GM21367 (cell line): ENCODE data around the gene CFAP74.

Experiments
- ATAC-seq: cut with Tn5 transposase; IDR thresholded peaks from one replicate; pipeline ENCODE4 v1.9.1; 2021; ENCODE audit not compliant: unreplicated experiment

The CFAP74 gene

DNA sequence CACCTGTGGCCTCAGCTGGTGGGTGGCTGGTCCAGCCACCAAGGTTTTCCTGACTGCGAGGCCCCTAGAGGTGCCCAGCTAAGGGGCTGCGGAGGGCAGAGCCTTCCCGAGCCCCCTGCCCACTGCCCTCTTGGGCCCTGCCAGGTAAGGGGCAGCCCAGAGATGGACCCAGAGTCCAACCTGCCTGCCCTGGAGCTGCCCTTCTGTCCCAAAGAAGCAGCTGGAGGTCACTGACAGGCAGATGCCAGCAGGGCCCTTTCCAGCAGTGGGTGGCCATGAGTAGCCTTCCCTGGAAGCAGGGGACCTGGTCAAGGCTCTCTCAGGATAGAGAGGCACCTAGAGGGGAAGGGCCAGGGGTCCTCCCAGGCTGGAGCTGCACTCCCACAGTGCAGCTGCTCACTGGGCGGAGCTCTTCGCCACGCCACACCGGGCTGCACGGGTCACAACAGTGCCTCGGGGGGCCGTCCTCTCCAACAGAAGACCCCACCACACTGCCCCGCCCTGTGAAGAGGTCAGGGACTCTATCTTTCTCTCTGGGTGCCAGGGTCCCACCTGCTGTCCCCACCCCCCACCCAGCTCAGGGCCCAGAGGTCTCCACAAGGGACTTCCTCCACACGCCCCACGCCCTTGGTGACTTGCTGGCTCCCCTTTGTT lies 101.8 kb downstream of the CFAP74 start:
- ATAC-seq: no peak

DNA sequence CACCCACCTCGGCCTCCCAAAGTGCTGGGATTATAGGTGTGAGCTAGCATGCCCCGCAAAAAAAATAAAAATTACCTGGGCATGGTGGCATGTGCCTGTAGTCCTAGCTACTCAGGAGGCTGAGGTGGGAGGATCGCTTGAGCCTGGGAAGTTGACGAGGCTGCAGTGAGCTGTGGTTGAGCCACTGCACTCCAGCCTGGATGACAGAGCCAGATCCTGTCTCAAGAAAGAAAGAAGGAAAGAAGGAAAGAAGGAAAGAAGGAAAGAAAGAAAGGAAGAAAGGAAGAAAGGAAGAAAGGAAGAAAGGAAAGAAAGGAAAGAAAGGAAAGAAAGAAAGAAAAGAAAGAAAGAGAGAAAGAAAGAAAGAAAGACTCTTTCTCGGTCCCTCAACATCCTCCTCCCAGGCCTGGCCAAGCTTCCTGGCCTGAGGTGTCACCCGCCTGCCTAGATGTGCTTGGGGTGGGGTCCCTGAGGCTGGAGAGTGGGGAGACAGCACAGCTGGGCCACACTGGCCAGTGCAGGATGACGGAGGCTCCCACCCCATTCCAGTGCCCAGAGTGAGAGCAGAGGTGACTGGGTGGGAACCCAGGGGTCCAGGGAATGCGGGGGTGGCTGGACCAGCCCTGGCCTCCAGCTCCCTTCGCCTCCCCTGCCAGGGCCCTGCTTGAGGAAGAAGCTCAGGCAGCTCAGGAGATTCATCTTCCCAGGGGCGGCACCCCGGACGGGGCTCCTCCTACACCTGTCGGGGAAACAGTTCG lies 102.5 kb downstream of the CFAP74 start:
- ATAC-seq: no peak

GRCh38 chr1:1899967-1900327 lies 103.6 kb downstream of the CFAP74 start:
- ATAC-seq: no peak

DNA sequence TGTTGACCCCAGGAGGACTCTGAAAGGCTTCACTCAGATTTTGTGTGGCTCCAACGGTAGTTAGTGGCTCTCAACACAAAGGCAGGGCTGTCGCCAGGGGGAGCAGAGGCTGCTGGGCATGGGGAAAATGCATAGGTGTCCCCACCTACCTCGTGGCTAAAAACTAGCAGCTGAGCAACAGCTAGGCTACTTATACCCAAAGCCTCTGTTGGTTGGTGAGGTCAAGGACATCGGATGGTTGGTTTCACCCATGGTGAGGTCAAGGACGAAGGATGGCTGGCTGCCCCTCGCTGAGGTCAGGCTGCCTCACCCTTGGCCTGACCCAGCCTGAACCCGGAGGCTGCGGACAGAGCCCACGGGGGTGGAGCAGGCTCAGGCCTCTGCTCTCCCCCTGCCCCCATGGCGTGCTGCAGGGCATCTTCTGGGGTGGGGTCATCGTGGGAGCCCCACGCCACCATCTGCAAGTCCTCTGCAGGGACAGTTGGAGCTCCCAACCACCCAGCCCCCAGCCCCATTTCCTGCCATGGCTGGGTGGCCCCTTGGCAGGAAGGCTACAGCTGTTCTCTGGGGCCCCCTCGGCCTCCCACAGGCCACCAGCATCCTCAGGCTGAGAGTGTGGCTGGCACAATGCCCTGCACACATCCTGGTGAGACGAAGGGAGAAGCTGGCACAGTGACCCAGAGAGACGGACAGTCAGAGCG lies 104.2 kb downstream of the CFAP74 start:
- ATAC-seq: no peak

DNA sequence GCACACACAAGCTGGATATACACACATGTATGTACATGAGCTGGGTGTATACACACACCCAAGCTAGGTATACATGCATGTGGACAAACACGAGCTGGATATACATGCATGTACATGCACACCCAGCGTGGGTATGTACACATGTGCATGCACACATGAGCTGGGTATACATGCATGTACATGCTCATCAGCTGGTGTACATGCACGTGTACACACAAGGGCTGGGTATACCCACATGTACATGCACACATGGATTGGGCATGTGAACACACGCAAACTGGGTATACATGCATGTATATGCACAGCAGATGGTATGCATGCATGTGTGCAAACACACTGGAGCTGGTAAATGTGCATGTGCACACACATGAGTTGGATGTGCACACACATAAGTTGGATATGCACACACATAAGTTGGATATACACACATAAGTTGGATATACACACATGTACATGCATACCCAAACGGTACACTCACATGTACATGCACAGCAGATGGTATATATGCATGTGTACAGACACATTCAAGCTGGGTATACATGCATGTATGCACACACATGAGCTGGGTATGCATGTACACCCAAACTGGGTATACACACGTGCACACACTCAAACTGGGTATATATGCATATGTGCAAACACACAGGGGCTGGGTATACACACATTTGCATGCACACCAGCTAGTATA lies 105.2 kb downstream of the CFAP74 start:
- ATAC-seq: no peak

DNA sequence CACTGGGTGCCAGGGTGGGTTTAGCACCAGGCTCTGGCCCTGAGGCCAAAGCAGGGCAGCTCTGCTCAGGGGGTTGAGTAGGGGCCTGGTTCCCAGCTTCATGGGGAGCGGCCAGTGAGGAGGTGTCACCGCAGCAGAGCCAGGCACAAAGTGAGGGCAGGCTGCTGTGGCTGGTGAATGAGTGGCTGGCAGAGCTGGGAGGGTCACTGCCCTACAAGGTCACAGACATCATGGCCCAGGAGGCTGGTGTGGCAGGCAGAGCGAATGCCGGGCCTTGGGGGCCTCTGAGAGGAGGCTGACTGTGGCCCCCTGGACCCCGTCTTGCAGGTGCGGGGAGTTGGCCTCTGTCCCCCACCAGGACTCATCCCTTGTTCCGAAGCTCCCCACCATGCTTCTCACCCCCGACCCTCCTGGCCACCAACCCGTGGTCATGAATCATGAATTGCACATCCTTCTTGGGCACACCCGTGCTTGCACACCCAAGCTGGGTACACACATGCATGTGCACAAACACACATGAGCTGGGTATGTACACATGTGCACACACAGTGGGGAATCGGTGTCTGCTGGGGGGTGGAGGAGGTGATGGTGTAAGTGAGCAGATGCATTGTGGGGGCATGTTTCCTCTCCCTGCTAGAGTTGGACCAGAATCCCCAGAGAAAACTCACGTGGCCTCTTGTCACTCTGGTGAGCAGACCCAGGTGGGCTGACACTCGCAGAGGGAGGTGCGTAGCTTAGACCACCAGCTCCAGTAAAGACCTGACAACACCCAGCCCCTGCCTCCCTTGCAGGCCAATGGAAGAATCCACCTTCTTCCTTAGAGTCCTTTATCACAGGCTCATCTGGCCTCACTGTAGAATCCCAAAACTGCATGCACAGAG lies 107.9 kb downstream of the CFAP74 start:
- ATAC-seq: no peak

GRCh38 chr1:1895060-1895418 lies 108.5 kb downstream of the CFAP74 start:
- ATAC-seq: no peak

DNA sequence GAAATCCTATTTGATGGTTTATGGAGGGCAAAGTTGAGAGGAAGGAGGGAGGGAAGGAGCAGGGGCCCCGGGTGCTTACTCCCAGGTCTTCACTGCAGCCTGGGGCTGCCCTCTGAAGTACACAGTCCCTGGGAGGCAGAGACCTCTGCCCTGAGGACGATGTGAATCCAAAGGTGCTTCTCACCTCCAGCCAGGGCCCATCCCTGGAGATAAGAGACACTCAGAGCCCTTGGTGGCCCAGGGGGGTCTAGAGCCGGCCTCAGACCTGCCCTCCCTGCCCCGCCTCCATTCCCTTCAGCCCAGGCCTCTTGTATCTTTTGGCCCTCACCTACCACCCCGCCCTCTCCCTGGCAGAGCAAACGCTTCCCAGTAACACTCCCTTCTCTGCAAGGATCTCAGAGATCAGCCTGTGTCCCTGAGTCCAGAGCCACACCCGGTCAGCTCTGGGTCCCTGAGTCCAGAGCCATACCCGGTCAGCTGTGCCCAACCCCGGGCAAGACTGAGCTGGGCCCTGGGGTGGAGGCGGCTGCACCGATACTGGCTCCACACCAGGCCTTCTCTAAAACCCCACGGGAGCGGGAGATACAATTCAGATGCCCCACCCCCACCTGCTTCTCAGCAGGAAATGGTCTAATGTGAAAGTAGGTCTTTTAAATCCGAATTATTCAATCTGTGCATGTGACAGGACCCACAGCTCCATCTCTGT lies 109.1 kb downstream of the CFAP74 start:
- no peak for ATAC-seq

- no peak for ATAC-seq
Measured at GRCh38 chr1:1893997-1894353, 109.6 kb downstream of the CFAP74 start.

DNA sequence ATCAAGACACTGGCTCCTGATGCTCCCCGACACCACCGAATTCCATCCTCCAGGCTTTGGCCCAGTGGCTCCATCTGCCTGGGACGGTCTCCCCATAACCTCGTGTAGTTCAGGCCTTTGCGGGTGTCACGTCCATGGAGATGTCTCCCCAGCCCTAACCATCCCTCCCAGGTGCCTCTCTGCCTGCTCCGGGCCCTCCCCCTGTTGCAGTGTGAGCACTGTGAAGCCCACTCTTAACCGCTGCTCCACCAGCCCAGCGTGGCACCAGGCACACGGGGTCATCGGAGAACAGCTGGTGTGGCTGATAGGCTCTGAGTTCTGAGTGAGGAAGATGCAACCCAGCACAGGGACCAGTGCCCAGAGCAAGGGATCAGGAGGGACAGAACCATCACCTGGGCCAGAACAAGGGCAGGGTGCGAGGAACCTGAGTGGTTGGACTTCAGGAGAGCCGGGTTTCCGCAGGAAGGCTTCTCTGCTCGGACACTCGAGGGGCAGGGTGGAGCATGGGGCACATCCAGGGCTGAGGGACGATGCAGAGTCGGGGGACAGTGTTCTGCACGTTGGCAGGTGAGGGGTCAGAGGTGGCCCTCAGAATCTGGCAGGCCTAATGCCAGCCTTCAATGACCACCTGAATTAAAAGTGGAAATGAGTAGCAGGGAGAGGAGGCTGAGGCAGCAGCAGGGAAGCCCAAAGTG lies 110.1 kb downstream of the CFAP74 start:
- ATAC-seq: no peak

DNA sequence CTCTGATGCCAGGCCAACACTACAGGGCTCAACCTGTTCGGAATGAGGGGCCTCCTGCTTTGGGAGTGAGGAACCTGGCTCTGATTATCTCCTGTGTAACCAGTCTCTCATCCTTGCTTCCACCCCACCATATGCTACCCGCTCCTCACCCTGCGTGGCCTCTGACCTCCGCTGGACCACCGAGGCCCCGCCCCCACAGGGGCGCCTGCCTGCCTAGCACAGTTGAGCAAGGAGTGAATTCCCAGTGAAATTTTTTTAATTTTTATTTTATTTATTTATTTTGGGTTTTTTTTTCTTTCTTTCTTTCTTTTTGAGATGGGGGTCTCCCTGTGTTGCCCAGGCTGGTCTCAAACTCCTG lies 110.8 kb downstream of the CFAP74 start:
- ATAC-seq: no peak

DNA sequence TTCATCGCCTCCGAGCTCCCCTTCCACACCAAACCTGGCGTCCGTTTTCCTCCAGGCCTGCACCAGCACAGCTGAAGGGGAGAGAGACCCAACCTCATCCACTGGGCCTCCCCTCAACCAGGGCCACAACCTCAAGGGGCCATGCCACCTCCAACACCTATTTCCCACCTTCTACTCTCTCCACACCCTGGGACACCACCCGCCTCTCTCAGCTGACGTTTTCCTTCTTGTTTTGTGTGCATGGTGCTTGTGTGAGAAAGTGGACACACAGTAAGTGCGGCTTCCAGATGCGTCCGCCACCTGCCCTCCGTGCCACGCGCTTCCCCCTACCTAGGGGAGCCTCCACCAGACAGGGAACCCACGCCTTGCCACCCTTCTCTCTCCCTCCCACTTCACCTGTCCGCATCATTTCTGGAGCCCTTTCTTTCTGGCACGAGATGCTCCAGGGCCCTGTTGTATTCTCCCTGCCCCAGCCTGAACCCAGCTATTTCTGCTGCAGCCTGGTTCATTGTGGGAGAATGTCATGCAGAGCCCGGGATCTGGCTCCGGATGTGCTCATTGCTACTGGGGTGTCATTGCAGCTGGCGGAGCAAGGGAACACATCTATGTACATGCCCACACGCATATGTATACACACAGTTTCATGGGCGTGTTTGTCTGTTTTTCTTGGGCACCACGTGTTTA lies 111.4 kb downstream of the CFAP74 start:
- no peak for ATAC-seq

- ATAC-seq: no peak
Measured at GRCh38 chr1:1891349-1892078, 112.1 kb downstream of the CFAP74 start.

DNA sequence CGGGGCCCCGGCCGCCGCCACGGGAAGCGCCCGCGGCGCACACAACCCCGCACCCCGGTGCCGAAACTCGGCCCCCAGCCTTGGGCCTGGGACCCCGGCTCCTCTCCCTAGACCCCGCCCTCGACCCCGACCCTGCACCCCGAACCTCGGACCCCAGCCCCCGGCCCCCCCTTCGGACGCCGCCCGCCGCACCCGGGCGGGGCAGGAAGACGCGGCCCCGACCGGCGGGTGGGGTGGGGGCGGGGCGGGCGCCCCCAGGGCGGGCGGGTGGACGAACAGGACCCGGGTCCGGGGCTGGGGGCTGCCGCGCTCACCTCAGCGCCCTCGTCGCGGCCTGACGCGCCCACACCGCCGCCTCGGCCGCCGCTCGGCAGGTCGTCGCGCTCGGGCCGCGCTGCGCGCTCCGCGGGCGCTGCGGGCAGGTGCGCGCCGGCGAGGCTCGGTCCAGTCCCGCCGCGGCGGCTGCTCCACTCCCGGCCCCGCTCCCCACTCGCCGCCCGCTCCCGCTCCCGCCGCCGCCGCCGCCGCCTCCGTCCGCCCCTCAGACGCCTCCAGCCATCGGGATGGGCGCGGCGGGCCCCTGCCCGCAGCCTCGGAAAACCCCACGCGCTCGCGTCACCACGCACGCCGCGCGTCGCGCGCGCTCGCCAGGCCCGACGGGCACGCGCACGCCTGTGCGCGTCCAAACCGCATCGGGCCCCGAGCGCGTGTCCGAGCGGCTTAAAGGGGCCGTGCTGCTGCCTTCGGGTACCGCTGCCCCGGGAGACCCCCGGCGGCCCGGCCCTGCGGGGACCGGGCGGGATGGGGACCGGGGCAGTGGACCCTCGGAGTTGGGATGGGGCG lies 112.9 kb downstream of the CFAP74 start, which contains the start of gene GNB1:
TSS of gene GNB1 (minus strand) at position 582 of the 843 bp plus-strand sequence. CDS start 65,634 bp downstream, outside the sequence.
- peak; percentile 61 for ATAC-seq

DNA sequence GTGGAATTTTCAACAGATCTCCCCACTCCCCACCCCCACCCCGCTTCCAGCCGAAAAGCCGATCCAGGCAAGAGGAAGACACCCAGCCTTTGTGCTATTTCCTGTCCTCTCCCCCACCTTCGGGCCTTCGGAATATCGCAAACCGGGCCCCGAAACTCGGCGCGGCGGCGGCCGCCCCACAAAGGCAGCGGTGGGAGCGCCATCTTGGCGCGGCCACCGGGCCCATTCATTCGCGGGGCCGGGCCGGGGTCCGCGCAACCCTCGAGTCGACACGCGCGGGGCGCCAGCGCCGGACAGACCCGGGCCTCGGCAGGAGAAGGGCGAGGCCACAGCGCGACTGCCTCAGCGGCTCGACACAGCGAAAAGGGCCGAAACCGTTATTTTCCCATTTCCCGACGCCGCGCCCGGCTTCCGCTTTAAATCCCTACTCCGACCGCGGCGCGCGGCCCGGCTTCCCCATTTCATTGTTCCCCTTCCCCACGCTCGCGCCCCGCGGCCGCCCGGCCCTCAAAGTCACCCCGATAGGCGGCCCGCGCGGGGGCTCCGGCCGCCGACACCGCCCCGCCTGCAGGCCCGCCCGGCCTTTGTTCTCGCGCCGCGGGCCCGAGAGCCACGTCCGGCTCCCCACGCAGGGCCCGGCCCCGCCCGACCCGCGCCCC lies 113.6 kb downstream of the CFAP74 start:
- peak; percentile 19 for ATAC-seq

DNA sequence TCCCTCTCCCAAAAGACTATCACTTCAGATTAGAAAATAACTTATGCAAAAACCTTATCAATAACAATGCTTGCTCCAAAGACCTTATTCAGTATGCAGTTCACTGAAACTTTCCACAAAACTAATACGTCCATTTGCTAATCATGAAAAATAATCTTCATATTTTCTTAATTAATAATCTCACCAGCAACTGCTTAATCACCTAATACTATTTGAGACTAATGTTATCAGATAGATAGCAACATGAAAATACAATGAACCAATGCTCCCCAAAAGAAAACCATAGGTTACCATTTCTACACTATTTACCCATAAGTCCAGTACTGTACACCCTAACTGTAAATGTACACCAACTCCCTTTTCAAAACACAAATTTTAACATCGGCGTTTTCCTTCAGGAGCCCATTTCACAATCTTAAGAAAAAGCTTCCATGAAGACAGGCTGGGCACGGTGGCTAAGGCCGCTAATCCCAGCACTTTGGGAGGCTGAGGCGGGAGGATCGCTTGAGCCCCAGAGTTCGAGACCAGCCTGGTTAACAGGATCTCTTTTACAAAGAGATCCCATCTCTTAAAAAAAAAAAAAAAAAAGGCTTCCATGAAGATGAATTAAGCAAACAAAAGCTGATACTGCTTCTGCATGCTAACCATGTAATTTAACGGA lies 114.4 kb downstream of the CFAP74 start:
- ATAC-seq: no peak
